ENCODE measurements around the gene DNAH2. TPM values are rescaled to one million over a fixed set of nuclear protein-coding genes. Genes with fewer than 3 reads are reported as not detected.

The DNAH2 gene
- total and polyA plus RNA-seq, 11 donors = 0.02 to 0.56 (median 0.05) TPM; not detected in 4

DNA sequence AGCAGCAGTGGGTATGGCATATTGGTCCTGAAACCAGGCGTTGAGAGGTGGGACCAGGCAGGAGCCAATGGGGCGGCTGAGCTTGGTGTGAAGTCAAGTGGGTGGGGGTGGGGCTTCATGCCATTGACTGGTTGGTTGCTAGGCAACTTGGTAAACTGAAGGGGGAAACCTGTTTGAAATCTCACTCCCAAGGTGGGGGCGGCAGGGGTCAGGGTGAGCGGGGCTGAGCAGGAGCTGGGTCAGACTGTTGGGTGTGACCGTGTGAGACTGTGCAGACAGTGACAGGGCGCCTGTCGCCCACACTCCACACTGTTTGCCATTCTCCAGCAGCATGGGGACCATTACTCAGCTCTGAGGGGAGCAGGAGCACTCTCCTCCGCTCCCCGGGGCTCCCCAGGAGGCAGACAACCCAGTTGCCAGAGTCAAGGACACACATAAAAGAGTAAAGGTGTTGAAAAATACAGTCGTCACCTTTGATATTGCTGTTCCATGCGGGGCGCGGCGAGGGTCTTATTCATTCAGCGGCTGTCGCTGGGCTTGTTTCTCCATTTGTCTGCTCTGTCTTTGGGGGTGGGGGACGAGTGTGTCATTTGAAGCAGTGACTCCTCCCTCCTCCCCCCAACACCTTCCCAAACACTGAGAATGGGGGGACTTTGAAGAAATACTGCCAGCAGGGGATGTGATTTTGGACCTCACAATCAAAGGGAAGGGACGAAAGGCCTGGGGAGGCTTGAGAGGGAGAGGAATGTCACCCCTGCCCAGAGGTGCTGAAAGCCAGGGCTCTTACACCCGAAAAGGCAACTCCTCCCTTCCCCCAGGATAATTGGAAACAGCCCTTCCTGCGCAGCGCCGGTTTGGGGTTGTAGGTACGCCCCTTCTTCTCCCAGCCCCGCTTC is 13.7 kb upstream of the DNAH2 start:
- TF ChIP-seq, protein P1, sequence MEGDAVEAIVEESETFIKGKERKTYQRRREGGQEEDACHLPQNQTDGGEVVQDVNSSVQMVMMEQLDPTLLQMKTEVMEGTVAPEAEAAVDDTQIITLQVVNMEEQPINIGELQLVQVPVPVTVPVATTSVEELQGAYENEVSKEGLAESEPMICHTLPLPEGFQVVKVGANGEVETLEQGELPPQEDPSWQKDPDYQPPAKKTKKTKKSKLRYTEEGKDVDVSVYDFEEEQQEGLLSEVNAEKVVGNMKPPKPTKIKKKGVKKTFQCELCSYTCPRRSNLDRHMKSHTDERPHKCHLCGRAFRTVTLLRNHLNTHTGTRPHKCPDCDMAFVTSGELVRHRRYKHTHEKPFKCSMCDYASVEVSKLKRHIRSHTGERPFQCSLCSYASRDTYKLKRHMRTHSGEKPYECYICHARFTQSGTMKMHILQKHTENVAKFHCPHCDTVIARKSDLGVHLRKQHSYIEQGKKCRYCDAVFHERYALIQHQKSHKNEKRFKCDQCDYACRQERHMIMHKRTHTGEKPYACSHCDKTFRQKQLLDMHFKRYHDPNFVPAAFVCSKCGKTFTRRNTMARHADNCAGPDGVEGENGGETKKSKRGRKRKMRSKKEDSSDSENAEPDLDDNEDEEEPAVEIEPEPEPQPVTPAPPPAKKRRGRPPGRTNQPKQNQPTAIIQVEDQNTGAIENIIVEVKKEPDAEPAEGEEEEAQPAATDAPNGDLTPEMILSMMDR (IDR thresholded peaks at IDR 0.05) = no peak
- no peak for TF ChIP-seq POLR2A (IDR thresholded peaks at IDR 0.05)
- Histone ChIP-seq H3K4me3 (peak overlapping the region in 3 of 12 donors; percentile 14 to 28 (median 15)), H3K27ac (no peak overlapping the region), H3K27me3 (peaks cover 13 to 40% (median 25%) of the 10 kb centered on the region in 9 donors), H3K36me3 (peaks cover 0 to 21% (median 13%) of the 10 kb centered on the region in 9 donors), H3K4me1 (peaks cover 5 to 29% (median 15%) of the 10 kb centered on the region in 12 donors), H3K9me3 (no peaks in the 10 kb centered on the region)
- WGBS, 4 donors = 25 to 38% (median 29%) methylated on average over 21 to 24 of the region's 24 CpGs
- peak in 3 of 4 donors; percentile 62 to 79 (median 79) for ATAC-seq
- peak in 3 of 5 donors; percentile 30 to 51 (median 34) for DNase-seq
- intact Hi-C loops (cut with DNase I) = no loop called here

DNA sequence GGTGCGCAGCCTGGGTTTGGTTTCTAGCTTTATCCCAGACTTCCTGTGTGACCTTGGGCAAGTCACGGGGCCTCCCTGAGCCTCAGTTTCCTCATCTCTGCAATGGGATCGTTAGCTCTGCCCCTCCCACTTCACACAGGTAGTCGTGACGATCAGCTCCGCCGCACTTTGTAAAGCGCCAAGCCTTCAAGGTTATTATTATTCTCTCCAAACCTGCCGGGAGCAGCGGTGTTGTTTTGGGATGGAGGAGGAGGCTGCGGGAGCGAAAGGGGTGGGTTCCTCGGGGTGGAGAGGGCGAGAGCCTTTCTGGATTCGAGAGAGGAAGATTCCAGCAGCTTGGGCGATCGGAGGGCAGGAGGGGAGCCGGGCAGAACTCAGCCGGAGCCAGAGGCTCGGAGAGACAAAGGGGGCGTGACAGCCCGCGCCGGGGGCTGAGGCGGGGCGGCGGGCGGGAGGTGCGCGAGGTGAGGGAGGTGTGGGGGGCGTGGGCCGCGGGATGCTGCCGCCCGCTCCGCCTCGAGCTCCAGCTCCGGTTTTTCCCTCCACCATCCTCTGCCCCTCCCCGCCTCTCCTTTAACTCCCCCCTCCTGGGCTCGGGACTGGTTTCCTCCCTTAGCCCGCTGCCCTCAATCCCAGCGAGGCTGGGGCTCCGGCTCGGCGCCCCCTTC is 12.8 kb upstream of the DNAH2 start, which contains the start of gene EFNB3:
Gene EFNB3, plus strand, starts transcription at position 602 of the 668 bp plus-strand sequence. CDS start 397 bp downstream, outside the sequence.
- DNase-seq = peak in 1 of 5 donors; percentile 10
- peaks cover 0 to 21% (median 13%) of the 10 kb centered on the region in 9 donors for H3K36me3 ChIP-seq
- peaks cover 5 to 29% (median 15%) of the 10 kb centered on the region in 12 donors for H3K4me1 ChIP-seq
- 1 to 4% (median 2%) methylated on average over 24 to 45 of the region's 45 CpGs for WGBS, 4 donors
- peak in 1 of 4 donors; percentile 7 for ATAC-seq
- intact Hi-C loops (cut with DNase I) = no loop called here
- H3K9me3 ChIP-seq = no peaks in the 10 kb centered on the region
- no peak within 1 kb of the TSS for H3K27ac ChIP-seq
- H3K4me3 ChIP-seq = peak within 1 kb of the TSS; percentile 7 to 54 (median 46)
- TF ChIP-seq POLR2A (IDR thresholded peaks at IDR 0.05) = no peak
- TF ChIP-seq, protein P1 (IDR thresholded peaks at IDR 0.05) = no peak
- H3K27me3 ChIP-seq = peaks cover 13 to 41% (median 25%) of the 10 kb centered on the region in 9 donors

DNA sequence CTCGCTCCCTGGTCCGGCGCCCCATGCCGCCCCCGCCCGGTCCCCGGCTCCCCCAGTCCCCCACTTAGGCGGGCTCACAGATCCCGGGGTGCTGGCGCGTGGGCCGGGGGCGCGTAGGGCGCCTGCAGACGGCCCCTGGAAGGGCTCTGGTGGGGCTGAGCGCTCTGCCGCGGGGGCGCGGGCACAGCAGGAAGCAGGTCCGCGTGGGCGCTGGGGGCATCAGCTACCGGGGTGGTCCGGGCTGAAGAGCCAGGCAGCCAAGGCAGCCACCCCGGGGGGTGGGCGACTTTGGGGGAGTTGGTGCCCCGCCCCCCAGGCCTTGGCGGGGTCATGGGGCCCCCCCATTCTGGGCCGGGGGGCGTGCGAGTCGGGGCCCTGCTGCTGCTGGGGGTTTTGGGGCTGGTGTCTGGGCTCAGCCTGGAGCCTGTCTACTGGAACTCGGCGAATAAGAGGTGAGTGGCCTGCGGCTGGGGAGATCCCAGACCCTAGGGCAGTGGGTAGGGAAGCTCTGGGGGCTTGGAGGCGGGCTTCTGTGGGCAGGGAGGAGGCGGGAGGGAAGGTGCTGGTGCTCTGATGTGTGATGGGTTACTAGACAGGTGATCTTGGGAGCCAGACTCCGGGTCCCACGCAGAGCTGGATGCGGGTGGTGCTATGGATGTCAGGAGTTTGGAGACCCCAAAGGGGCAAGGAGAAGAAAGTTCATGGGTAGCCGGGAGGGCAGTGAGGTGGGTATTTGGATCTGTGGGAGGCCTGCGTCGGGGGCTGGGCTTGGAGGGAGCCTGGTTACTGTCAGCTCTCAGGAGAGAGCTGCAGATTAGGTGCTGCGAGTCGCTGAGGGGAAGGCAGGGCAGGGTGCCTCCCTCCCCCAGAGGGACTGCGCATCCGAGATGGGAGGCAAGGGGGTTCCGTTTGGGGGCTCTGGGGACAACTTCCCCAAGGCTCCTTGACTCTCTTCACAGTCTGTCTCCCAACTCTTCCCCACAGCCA is 12.0 kb upstream of the DNAH2 start:
- Histone ChIP-seq H3K27me3 (peaks cover 13 to 47% (median 30%) of the 10 kb centered on the region in 9 donors), H3K36me3 (peaks cover 0 to 19% (median 13%) of the 10 kb centered on the region in 9 donors), H3K27ac (no peak overlapping the region), H3K4me3 (peak overlapping the region; percentile 7 to 54 (median 46)), H3K4me1 (peaks cover 5 to 29% (median 16%) of the 10 kb centered on the region in 12 donors), H3K9me3 (no peaks in the 10 kb centered on the region)
- intact Hi-C loops (cut with DNase I) = no loop called here
- DNase-seq = peak in 1 of 5 donors; percentile 21
- peak in 2 of 4 donors; percentile 8 to 31 for ATAC-seq
- no peak for TF ChIP-seq POLR2A (IDR thresholded peaks at IDR 0.05)
- TF ChIP-seq, protein P1 (IDR thresholded peaks at IDR 0.05) = no peak
- 3 to 10% (median 6%) methylated on average over 22 to 50 of the region's 50 CpGs for WGBS, 4 donors
